Measurements from ENCODE around the gene THSD4. TPM values are rescaled to one million over a fixed set of nuclear protein-coding genes. Genes with fewer than 3 reads are reported as not detected.

THSD4 gene
- total RNA-seq, 4 donors from 2014 or later = 16.6 to 25.3 (median 24.1) TPM

- no peaks in the 10 kb centered on the region for H3K27me3 ChIP-seq
- TF ChIP-seq EP300 (IDR thresholded peaks at IDR 0.05) = no peak
- no peak for TF ChIP-seq POLR2AphosphoS5 (IDR thresholded peaks at IDR 0.05)
- TF ChIP-seq CTCF (IDR thresholded peaks at IDR 0.05) = no peak
- TF ChIP-seq POLR2A (IDR thresholded peaks at IDR 0.05) = no peak
- H3K36me3 ChIP-seq = no peaks in the 10 kb centered on the region
- H3K9me3 ChIP-seq = no peaks in the 10 kb centered on the region
- H3K4me1 ChIP-seq = peaks cover 7% of the 10 kb centered on the region
- WGBS = 40% methylated on average over 1 of the region's 8 CpGs
- no peak overlapping the region for H3K27ac ChIP-seq
- no peak overlapping the region for H3K4me3 ChIP-seq
- peak in 1 of 2 donors; percentile 20 for DNase-seq (ENCODE audit: low spot score in 2 of 2)
Observed at GRCh38 chr15:71781965-71782265, 666.6 kb downstream of the THSD4 start.

GRCh38 chr15:71782422-71783165 is 667.3 kb downstream of the THSD4 start:
- Histone ChIP-seq H3K9me3 (no peaks in the 10 kb centered on the region), H3K27me3 (no peaks in the 10 kb centered on the region), H3K4me1 (peaks cover 7% of the 10 kb centered on the region), H3K36me3 (no peaks in the 10 kb centered on the region), H3K4me3 (no peak overlapping the region), H3K27ac (no peak overlapping the region)
- peak in 1 of 2 donors; percentile 34 for DNase-seq (ENCODE audit: low spot score in 2 of 2)
- no peak for TF ChIP-seq POLR2A (IDR thresholded peaks at IDR 0.05)
- no peak for TF ChIP-seq POLR2AphosphoS5 (IDR thresholded peaks at IDR 0.05)
- WGBS = 73% methylated on average over 10 of the region's 10 CpGs

- Histone ChIP-seq H3K36me3 (no peaks in the 10 kb centered on the region), H3K4me3 (no peak overlapping the region), H3K4me1 (peaks cover 7% of the 10 kb centered on the region), H3K27me3 (no peaks in the 10 kb centered on the region), H3K9me3 (no peaks in the 10 kb centered on the region), H3K27ac (no peak overlapping the region)
- peak in 1 of 2 donors; percentile 63 for DNase-seq (ENCODE audit: low spot score in 2 of 2)
- TF ChIP-seq POLR2A (IDR thresholded peaks at IDR 0.05) = no peak
- TF ChIP-seq EP300 (IDR thresholded peaks at IDR 0.05) = no peak
- TF ChIP-seq POLR2AphosphoS5 (IDR thresholded peaks at IDR 0.05) = no peak
- no peak for TF ChIP-seq CTCF (IDR thresholded peaks at IDR 0.05)
- 48% methylated on average over 4 of the region's 6 CpGs for WGBS
Observed at GRCh38 chr15:71784719-71785118, 669.4 kb downstream of the THSD4 start.

- Histone ChIP-seq H3K4me1 (no peaks in the 10 kb centered on the region), H3K36me3 (no peaks in the 10 kb centered on the region), H3K9me3 (no peaks in the 10 kb centered on the region), H3K4me3 (no peak overlapping the region), H3K27me3 (no peaks in the 10 kb centered on the region), H3K27ac (no peak overlapping the region)
- no peak for DNase-seq (ENCODE audit: low spot score in 2 of 2)
- WGBS = 90% methylated on average over 2 of the region's 2 CpGs
- TF ChIP-seq POLR2AphosphoS5 (IDR thresholded peaks at IDR 0.05) (no peak), POLR2A (IDR thresholded peaks at IDR 0.05) (no peak), EP300 (IDR thresholded peaks at IDR 0.05) (no peak), CTCF (IDR thresholded peaks at IDR 0.05) (no peak)
Observed at GRCh38 chr15:71785996-71786395, 670.7 kb downstream of the THSD4 start.

GRCh38 chr15:71786673-71787072 is 671.4 kb downstream of the THSD4 start:
- no peaks in the 10 kb centered on the region for H3K9me3 ChIP-seq
- no peak overlapping the region for H3K27ac ChIP-seq
- H3K4me3 ChIP-seq = no peak overlapping the region
- 85% methylated on average over 7 of the region's 7 CpGs for WGBS
- H3K27me3 ChIP-seq = no peaks in the 10 kb centered on the region
- peak in 1 of 2 donors; percentile 20 for DNase-seq (ENCODE audit: low spot score in 2 of 2)
- H3K36me3 ChIP-seq = no peaks in the 10 kb centered on the region
- H3K4me1 ChIP-seq = no peaks in the 10 kb centered on the region
- TF ChIP-seq POLR2A (IDR thresholded peaks at IDR 0.05) (no peak), EP300 (IDR thresholded peaks at IDR 0.05) (no peak), CTCF (IDR thresholded peaks at IDR 0.05) (no peak), POLR2AphosphoS5 (IDR thresholded peaks at IDR 0.05) (no peak)

Data from suprapubic skin (tissue), 4 donors.